OCI-M1 (cell line): ENCODE data around the gene PLA2G4B.

Experiments
- DNase-seq: peaks from one replicate; lab custom pipeline; 2025; lab: John Stamatoyannopoulos, UW

The PLA2G4B gene, protein sequence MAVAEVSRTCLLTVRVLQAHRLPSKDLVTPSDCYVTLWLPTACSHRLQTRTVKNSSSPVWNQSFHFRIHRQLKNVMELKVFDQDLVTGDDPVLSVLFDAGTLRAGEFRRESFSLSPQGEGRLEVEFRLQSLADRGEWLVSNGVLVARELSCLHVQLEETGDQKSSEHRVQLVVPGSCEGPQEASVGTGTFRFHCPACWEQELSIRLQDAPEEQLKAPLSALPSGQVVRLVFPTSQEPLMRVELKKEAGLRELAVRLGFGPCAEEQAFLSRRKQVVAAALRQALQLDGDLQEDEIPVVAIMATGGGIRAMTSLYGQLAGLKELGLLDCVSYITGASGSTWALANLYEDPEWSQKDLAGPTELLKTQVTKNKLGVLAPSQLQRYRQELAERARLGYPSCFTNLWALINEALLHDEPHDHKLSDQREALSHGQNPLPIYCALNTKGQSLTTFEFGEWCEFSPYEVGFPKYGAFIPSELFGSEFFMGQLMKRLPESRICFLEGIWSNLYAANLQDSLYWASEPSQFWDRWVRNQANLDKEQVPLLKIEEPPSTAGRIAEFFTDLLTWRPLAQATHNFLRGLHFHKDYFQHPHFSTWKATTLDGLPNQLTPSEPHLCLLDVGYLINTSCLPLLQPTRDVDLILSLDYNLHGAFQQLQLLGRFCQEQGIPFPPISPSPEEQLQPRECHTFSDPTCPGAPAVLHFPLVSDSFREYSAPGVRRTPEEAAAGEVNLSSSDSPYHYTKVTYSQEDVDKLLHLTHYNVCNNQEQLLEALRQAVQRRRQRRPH

DNA sequence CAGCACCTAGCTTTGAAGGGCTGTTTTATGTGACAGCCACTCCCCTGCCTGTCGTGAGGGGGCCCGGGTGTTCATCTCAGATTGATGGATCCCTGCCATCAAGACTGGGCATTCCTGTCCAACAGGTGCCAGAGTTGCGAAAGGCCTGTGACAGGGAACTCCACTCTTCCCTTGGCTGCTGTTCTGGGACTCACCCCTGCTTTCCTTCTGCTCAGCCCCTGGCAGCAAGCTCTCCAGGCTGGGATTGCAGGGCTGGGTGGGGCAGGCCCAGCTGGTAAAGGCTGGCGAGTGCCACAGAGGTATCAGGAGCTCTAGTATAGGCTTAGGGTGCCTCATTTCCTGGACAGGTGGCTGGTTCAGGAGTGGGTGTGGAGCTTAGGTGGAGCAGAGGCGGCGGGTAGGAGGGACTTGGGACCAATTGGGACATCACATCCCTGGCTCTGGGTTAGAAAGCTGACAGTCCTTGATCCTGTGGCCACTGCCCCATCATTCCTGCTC is at the start of gene PLA2G4B:
Gene PLA2G4B (plus strand): TSS at position 448 of the 498 bp plus-strand sequence. CDS start 67 bp downstream, outside the sequence.
- DNase-seq = no peak

DNA sequence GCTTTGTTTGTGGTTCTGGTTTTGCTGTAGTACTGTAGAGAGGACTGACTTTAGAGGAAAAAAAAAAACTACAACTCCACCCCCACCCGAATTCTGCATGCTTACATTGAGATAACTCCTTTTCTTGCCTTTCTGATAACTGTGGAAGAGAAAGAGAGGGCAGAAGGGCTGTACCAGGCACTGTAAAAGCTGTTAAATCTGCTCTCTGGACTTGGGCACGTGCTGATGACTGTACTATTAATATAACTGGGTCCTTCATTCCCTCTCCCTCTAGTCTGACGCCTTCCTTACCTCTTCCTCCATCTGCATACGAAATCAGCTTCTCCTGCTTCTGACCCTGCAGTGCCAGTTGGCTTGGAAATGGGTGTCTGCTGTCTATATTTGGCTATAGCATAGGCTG is 49.4 kb upstream of the PLA2G4B start:
- peak; percentile 76 for DNase-seq

DNA sequence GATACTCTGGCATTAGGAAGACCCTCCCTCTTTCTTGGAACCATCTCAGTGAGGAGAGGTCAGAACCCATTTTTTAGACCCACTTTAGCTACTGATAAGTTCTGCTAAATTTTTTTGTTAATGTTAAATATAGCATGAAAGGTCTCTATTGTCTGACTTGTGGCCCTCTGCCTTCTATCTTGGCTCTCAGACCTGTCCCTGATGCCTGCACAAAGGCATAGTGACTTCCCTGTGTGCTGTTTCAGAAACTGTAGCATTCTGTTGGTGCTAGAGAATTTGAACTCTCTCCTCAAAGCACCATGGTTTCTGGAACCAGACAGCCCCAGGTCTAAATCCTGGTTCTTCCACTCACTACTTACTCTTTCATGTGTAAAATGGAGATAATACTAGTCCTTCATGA is 49.0 kb upstream of the PLA2G4B start:
- peak; percentile 54 for DNase-seq

DNA sequence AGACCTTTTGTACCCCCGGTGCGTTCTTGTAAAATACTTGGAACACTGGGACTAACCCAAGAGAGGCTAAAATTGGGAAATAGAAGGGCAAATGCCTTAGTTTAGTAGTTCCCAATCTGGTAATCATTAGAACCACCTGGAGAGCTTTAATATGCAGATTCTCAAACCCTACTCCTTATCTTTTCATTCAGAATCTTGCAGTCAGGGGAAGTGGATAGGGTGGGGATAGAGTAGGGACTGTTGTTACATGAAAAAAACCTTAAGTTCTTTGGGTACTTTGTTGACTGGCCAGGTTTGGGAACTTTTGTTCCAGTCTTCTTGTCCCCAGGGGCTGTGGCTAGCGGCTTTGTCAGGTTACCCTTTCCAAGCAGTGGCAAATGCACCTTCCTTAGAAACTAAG is 48.5 kb upstream of the PLA2G4B start:
- peak; percentile 73 for DNase-seq

DNA sequence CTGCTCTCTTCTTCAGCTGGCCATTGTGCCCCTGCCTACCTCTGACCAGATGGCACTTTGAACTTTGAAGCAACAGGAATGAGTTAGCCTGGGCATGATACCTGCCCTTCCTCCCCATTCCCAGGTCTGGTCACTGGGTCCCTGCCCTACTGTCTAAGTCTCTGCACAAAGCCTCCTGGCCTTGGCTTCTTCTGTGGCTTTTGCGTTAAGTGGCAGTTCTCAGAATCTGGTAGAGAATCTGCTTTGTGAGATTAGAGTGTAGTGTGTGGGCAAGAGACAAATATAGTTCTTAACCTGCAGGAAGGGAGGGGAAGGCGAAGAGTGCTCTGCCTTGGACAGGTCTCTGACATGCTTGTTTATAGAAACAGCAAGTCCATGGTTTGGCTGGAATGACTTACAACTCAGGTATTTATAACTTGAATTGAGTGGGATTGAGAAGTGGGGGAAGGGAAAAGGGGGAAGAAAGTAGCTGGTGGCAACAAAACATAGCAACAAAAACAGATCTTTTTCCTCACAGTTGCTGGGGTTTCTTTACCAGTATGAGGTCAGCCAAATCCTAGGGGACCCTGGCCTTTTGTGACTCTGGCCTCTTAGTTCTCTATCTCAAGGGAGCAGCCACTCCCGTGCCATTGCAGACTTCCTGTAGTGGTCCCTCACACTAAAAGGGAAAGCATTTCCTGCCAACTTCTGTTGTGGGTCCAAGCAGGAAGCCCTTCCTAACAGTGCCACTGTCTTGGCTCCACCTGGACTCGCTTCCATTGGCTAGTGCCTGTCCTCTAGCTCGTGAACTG is 47.7 kb upstream of the PLA2G4B start:
- peak; percentile 87 for DNase-seq

DNA sequence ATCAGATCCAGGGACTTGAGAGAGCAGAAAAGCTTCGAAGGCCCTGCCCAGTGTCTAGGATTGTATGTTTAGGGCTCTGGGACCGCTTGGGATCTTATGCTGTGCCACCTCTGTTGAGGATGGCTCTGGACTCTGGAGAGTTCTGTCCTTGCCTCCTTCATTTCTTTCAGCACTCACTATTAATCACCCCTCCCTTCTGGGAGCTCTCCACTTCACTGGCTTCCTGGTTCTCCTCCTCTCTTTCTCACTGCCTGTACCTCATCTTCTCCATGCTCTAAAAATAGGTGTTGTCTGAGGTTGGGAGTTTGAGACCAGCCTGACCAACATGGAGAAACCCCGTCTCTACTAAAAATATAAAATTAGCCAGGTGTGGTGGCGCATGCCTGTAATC is 47.1 kb upstream of the PLA2G4B start:
- no peak for DNase-seq

DNA sequence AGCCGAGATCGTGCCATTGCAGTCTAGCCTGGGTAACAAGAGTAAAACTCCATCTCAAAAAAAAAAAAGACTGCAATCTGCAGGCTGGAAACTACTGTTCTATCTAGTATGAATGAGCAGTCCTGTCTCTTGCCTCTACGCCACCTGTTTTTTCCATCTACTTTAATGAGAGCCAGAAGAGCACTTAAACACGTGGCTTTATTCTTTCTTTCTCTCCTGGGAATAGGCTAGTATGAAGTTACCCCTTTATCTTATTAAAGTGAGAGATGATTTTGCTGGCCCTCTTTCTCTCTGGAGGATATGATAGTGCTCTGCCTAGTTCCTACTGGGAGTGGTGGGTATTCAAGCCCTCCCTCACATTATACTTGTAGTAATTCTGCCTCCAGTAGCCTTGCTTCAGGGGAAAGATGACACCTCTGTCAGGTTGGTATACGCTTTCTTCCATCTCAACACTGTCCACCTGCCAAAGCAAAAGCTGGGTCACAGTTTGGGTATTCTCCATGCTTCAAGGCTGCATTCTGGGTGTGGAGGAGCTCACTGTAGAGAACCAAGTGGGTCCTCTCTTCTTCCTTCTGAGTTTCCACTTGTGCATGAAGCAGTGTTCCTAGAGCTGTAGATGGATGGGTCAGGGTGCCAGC is 46.5 kb upstream of the PLA2G4B start:
- no peak for DNase-seq

DNA sequence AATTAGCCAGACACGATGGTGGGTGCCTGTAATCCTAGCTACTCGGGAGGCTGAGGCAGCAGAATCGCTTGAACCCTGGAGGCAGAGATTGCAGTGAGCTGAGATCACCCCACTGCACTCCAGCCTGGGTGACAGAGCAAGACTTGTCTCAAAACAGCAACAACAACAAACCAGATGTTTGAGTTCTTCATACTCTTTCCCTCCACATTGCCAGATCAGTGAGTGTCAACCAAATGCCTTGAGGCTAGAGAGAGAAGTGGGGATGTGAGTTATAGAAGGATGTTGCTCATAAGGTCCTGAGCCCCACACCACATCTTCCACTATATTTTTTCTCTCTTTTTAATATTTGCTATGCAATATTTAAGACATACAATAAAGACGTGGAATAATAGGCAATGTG is 44.6 kb upstream of the PLA2G4B start:
- DNase-seq = no peak

DNA sequence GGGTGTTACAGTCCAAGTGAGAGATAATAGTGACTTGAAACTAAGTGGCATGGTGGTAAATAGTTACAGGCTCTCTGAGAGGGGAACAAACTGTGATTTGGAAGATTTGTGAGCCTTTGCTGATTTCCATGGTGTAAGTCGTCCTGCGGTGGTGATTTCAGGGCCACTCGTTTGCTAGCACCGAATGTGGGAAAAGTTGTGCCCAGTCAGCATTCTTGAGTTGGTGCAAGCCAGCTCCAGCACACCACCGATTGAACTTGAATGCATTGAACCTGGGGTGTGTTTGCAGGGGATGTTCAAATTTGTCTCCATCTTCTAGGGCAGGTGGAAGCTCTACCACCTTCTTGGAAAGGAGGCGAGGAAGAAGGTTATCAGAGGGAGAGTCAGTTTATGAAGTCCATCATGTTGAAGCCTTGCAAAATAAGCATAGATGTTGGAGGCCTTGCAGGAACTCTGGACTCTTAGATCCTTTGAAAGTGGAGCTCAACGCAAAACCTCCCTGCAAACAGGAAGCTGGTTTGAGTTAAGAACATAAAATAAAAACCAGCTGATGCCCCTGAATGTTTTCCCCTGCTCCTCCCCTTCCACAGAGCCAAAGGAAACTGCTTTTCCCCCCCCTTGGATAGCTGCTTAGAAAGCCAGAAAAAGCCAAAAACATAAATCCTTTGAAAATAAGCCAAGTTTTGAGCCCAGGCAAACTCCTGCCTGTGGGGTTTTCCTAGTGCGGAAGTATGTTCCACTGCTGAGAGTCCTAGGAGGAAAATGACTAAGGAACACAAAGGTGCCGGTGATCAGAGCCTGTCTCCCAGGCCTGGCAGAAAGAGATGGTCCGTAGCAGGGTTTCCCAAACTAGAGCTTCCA is 42.4 kb upstream of the PLA2G4B start:
- DNase-seq = no peak

DNA sequence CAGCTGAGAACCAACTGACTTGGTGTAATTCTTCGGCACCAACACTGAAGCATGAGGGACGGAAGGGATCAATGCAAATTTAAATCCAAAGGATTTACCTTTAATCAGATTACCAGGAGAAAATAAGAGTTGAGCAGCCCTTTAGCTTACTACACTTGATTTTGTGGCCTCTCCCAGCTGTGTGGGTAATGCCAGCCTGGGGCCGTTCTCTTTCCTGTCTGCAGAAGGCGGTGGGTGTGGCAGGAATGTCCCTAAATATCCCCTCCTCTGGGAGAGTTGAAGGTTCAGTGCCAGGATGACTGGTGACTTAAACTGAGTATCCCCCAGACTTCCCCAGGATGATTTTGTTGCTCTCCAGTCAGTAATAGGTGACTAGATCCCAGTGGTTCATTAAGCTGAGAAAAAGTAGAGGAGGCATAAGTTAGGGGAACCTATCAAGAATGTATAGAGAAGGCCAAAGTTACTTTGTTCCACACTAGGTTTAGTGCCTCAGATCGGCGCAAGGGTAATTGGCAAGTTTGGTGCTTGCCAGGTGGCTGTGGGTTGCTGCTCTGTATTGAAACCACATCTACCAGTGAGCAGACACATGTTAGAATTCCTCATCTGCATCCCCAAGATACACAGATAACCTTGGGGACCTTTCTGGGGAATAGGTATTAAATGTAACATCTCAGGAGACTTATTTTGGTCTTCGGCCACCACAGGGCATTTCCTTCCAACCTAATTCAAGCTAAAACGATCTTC is 41.3 kb upstream of the PLA2G4B start:
- DNase-seq = no peak

DNA sequence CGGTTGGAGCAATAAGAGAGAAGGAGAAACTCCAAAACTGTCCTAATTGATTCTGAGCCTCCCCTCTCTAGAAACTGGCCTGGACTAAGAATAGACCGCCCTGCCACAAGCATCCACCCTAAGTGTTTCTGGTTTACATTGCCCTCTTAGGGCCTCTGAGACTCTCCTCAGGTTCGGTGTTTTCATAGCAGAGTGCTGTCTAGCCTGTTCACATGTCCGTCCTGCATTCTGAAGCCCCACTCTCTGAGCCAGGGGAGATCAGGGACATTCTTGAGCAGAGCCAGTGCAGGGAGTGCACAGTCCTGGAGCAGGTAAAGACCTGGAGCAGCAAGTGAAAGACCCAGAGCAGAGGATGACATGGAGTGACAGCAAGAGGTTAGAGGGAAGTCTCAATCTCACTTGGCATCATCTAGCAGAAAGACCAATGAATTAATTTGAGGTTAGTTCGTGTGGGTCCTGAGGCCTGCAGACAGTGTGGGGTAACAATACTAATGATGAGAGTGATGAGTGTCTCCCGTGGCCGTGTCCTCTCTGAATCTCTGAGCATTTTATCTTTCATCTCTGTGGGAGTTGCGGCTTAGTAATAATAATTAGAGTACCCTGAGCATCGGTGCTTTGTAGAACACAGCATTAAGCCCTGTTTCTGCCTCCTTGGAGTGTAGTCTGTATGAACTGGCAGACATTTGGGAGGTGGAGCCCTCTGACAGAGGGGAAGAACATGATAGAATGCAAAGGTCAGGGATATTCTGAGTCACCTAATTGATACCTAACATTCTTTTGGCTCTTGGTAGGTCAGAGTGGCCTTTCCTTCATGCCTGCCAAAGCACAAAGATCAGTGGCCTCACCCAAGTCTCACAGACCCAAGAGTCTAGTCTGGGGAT is 39.8 kb upstream of the PLA2G4B start:
- no peak for DNase-seq

DNA sequence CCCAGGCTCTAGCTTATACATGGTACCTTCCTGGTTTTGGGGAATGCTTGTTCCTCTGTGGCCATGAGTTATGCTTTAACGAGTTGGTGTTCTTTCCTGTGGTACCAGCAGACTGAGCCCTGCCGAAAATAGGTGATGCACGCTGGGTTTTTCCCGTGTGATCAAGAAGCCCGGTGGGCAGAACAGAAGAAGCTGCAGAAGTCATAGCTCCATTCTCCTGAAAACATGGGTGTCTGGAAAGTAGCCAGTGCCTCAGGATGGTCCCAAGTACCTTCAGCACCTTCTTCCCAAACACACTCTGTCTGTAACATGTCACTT is 39.2 kb upstream of the PLA2G4B start:
- no peak for DNase-seq

DNA sequence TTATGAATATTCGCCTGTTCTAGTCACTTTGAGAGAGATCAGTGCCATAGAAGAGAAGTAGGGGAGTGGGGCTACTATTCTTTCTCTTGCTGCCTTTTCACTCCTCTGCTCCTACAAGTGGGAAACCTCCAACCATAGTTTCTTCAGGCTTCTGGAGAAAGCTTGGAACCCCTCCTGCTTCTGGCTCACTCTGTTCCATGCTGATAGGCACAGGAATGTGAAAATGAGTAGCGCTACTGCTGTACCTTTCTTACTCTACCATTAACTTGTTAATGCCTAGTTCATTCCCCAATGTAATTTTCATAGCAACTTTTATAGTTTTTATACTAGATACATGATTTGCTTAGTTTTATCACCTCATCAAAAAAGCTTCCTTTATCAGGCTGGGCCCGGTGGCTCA is 37.5 kb upstream of the PLA2G4B start:
- no peak for DNase-seq

DNA sequence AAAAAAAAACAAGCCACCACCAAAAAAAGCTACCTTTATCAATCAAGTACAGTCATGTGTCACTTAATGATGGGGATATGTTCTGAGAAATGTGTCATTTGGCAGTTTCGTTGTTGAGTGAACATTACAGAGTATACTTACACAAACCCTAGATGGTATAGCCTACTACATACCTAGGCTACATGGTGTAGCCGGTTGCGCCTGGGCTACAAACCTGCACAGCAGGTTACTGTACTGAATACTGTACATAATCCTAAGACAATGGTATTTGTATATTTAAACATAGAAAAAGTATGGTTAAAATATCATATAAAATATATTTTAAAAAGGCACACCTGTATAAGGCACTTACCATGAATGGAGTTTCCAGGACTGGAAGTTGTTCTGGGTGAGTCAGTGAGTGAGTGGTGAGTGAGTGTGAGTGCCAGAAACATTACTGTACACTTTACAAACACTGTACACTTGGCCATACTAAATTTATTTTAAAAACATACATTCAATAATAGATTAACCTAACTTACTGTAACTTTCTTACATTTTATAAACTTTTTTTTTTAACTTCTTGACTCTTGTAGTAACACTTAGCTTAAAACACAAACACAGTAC is 36.7 kb upstream of the PLA2G4B start:
- no peak for DNase-seq

DNA sequence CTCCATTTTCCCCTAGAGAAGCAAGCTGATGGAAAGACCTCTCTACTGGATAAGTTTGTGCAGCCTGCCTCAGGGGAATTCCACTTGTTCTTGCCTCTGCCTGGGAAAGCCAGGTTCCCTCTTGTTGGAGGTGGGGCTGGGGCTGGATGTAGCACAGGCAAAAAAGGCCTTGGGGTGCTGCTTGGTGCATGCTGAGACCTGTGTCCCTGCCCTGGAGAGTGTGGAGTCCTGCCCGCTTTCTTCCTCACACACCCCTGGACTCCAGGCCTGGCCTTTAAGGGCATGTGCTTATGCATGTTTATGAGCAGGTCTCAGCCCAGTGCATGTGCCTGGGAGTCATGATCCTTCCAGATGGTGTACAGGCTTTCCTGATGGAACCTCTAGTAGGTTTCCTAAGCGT is 34.3 kb upstream of the PLA2G4B start:
- no peak for DNase-seq

DNA sequence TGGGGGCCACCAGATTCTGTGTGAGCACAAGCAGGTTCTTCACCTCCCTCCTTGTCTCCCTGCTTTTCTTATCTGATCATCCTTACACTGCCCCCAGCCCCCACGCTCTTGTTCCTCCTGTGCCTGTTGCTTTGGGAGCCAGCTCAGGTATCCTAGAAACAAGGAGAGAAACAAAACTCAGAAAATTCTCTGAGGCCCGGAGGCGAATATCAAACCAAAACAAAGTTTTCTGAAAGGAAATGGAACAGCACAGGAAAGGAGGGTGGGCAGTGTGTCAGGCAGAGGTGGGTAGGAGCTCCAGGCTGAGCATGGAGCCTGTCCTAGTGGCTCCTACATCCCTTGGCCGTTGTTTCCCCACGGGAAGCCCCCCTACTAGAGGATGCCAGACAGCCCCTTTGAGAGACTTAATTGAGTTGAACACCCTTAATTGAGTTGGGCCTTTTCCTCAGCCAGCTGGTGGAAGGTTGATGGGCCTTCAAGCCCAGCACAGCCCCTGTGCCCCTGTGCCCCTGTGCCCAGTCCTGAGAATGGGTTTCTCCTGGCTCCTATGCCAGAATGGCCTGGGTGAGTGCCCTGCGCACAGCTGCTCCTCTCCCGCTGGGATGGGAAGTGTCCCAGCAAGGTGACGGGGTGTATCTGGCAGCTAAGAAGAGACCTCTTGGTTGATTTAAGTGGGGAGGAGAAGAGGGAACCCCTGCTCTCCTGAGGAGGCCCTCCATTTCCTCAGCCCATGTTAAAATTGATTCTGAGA is 33.6 kb upstream of the PLA2G4B start:
- DNase-seq = no peak

DNA sequence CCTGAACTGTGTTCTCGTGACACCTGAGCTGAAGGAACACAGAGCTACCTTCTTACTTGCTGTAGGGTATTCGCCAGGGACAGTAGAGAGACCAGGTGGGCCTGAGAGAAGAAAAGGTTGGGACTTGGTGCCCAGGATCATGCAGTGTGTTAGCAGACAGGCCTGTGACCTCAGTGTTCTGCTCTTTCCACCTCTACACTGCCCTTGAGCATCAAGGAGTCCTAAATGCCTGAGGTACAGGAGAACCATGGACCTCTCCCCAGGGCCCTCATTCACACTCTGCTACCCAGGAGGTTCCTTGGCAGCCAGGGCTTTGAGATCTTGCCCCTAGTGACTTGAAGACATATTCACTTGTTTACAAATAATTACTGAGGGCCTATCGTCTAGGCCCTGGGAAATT is 32.9 kb upstream of the PLA2G4B start:
- DNase-seq = no peak
